ENCODE data around the gene PGAM1.

Gene PGAM1

DNA sequence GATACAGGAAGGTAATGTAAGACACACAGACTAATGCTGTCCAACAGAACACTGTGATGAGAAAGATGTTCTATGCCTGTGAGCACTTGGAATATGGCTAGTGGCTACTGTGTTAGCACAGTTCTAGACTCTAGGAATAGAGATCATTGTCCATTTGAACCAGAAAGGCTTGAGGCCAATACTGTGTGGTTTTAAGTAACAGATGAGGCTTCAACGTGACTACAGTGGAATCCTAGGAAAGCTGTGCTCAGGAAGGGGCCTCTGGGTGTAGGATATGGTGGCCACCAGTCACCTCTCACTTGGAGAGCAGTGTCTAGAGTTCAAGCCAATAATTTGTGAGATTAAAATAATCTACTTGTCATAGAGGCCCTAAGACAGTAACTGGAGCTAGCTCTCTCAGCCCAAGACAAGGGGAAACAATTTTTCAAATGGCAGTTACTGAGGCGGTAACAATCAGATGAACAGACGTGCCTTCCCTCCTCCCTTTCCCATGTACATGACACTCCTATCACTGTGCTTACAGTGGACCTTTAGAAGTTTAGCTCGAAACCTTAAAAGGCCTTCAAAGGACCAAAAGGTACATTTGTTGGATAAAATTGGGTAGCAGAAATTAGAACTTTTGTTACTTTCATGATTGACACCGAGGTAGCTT lies 30.2 kb downstream of the PGAM1 start:
- DNase-seq (ENCODE audit: insufficient read length, low spot score), result no peak
- TF ChIP-seq, protein P1, sequence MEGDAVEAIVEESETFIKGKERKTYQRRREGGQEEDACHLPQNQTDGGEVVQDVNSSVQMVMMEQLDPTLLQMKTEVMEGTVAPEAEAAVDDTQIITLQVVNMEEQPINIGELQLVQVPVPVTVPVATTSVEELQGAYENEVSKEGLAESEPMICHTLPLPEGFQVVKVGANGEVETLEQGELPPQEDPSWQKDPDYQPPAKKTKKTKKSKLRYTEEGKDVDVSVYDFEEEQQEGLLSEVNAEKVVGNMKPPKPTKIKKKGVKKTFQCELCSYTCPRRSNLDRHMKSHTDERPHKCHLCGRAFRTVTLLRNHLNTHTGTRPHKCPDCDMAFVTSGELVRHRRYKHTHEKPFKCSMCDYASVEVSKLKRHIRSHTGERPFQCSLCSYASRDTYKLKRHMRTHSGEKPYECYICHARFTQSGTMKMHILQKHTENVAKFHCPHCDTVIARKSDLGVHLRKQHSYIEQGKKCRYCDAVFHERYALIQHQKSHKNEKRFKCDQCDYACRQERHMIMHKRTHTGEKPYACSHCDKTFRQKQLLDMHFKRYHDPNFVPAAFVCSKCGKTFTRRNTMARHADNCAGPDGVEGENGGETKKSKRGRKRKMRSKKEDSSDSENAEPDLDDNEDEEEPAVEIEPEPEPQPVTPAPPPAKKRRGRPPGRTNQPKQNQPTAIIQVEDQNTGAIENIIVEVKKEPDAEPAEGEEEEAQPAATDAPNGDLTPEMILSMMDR (IDR thresholded peaks at IDR 0.05; ENCODE audit: insufficient read depth, missing control alignments), result no peak
- no peak for FAIRE-seq

DNA sequence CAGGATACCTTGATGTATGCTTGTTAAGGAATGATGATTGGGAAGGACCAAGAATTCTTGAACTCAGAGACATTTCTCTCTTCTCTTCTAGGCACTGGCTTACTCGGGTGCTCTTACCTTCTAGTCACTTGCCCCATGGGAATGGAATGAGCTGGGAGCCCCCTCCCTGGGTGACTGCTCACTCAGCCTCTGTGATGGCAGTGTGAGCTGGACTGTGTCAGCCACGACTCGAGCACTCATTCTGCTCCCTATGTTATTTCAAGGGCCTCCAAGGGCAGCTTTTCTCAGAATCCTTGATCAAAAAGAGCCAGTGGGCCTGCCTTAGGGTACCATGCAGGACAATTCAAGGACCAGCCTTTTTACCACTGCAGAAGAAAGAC lies 30.7 kb downstream of the PGAM1 start:
- FAIRE-seq (no peak), DNase-seq (ENCODE audit: insufficient read length, low spot score) (no peak)
- TF ChIP-seq, protein P1 (IDR thresholded peaks at IDR 0.05; ENCODE audit: insufficient read depth, missing control alignments), result no peak

DNA sequence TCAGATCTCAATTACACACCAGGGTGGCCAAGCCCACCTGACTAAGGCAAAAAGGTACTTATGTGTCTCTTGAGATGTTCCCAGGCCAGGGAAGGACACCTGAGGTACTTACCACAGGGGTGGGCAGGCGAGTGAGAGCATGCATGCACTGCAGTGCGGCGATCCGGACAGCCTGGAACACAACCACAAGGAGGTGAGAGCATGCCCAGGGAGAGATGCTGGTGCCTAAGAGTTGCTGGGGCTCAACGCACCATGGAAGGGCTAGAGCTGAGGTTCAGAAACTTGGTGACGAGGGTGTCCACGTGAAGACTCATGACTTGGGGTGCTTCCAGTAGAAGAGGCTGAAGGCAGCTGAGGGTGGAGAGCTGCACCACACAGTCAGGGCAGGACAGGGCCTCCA lies 33.1 kb downstream of the PGAM1 start:
- TF ChIP-seq, protein P1 (IDR thresholded peaks at IDR 0.05; ENCODE audit: insufficient read depth, missing control alignments), result no peak
- no peak for DNase-seq (ENCODE audit: insufficient read length, low spot score)
- FAIRE-seq, result no peak

DNA sequence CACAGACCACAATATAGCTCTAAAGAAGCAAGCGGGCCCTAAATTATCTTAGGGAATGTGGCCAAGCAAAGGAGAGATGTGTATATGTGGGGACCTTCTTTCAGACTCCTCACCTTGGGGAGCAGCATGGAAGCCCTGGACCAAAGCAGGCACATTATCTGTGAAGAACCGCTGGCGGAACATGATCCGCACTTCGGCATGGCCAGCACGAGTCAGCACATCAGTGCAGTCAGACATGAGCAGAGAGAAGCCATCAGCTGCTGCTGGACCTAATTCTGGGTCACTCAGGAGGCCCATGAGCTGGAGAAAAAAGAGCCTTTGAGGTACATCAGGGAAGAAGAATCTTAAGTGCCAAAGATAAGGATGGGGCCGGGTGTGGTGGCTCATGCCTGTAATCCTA lies 33.9 kb downstream of the PGAM1 start:
- TF ChIP-seq, protein P1 (IDR thresholded peaks at IDR 0.05; ENCODE audit: insufficient read depth, missing control alignments), result no peak
- no peak for FAIRE-seq
- DNase-seq (ENCODE audit: insufficient read length, low spot score), result no peak

DNA sequence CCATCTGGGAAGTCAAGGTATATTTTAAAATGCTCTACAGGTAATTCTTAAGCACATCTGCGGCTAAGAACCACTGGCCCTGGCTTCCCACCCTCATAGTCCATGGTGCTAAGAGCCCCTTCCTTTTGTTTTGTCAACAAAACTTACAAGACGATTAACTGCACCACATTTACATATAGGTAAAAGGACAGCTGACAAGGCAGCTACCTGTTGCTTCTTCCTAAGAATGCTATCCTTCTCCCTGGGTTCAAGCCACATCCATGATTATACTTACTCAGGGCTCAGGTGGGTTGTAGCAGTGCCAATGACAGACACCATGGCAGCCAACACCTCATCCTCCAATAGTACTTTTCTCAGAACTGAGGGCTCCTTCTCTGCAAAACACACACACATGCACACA lies 36.3 kb downstream of the PGAM1 start:
- TF ChIP-seq, protein P1 (IDR thresholded peaks at IDR 0.05; ENCODE audit: insufficient read depth, missing control alignments), result no peak
- no peak for FAIRE-seq
- no peak for DNase-seq (ENCODE audit: insufficient read length, low spot score)

DNA sequence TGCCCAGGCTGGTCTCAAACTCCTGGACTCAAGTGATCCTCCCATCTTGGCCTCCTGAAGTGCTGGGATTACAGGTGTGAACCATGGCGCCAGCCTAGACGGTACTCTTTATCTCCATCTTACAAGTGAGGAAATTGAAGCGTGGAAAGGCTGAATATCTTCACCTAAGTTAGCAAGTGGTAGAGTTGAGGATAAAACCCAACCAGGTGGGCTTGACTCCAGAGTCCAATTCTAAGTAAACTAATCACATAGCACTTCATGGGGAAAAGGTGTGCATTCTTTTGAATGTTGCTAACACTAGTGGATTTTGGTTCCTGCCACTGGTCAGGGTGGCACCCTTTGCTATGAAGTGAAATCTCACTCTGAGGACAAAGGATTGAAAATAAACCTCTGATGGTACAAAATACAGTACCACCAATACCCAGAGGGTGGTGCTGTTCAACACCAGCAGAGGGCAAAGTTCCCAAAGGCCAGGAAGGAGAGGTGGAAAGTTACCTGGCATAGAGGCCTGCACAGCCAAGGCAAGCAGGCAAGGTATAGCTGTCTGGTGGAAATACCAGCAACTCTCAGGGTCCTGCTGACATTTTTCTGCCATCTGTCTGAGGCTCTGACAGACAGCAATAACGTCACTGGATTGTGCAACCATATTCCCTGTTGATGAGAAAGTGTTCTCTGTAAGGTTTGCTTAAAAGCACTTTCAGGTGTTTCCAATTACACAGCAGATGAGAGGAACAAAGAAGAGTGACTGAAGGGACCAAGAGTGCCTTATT lies 37.6 kb downstream of the PGAM1 start:
- TF ChIP-seq, protein P1 (IDR thresholded peaks at IDR 0.05; ENCODE audit: insufficient read depth, missing control alignments), result peak; percentile 75
- peak; percentile 38 for FAIRE-seq
- no peak for DNase-seq (ENCODE audit: insufficient read length, low spot score)

DNA sequence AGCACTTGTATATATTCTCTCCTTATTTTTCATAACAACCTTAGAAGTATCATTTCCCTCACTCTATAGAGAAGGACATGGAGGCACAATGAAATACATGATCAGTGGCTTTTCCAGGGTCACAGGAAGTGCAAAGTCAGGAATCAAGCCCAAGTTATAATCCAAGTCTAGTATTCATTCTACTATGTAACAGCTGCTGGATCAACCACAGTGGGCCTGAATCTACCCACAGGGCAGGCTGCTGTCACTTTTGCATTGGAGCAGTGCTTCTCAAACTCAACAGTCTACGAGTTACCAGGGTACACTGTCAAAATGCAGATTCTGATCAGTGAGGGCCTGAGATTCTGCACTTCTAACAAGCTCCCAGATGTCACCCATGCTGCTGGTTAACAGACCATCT lies 38.2 kb downstream of the PGAM1 start:
- no peak for FAIRE-seq
- no peak for DNase-seq (ENCODE audit: insufficient read length, low spot score)
- TF ChIP-seq, protein P1 (IDR thresholded peaks at IDR 0.05; ENCODE audit: insufficient read depth, missing control alignments), result no peak
